ENCODE results near the gene DNAAF9. TPM values are rescaled to one million over a fixed set of nuclear protein-coding genes. Genes with fewer than 3 reads are reported as not detected.

DNAAF9 gene
- total RNA-seq, 1 donor from 2014 or later, result 0.84 TPM

DNA sequence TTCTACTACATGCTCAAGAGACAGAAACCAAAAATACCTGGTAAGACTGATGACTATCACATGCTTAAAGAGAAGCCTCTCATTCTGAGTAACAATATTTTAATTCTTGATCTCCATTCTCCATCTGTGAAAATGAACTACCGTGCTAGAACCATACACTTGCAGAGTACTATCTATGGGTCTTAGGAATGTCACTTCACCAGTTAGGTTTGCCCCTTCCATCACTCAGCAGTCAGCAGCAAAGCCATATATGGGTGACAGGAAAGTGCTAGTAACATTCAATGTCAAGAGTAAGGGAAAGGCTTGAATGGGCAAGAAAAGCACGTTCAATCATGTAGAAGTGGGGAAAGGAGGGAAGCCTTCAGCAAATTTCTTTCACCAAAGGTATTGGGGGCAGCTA lies 2.3 kb downstream of the DNAAF9 start:
- no peak for DNase-seq
- H3K27ac Mint-ChIP-seq, result no peak overlapping the region
- H3K9me3 Mint-ChIP-seq, result no peaks in the 10 kb centered on the region

GRCh38 chr20:3404402-3404801 lies 3.1 kb downstream of the DNAAF9 start:
- Mint-ChIP-seq H3K27ac (no peak overlapping the region), H3K36me3 (ENCODE audit: low read depth) (no peaks in the 10 kb centered on the region), H3K9me3 (no peaks in the 10 kb centered on the region), H3K4me3 (no peak overlapping the region), H3K4me1 (peaks cover 27% of the 10 kb centered on the region), H3K27me3 (peaks cover 29% of the 10 kb centered on the region)
- intact Hi-C loops (cut with micrococcal nuclease), result loop anchor here (10.0 kb wide), 1 partner anchor 530 kb away; the partner anchor contains the start of gene PTPRA
- no peak for DNase-seq

More for the DNA sequence above, 2.3 kb downstream of the DNAAF9 start:
- H3K4me3 Mint-ChIP-seq, result no peak overlapping the region
- H3K27me3 Mint-ChIP-seq, result peaks cover 29% of the 10 kb centered on the region
- H3K36me3 Mint-ChIP-seq (ENCODE audit: low read depth), result no peaks in the 10 kb centered on the region
- peaks cover 30% of the 10 kb centered on the region for H3K4me1 Mint-ChIP-seq
- intact Hi-C loops (cut with micrococcal nuclease), result loop anchor here (10.0 kb wide), 1 partner anchor 530 kb away; the partner anchor contains the start of gene PTPRA

DNA sequence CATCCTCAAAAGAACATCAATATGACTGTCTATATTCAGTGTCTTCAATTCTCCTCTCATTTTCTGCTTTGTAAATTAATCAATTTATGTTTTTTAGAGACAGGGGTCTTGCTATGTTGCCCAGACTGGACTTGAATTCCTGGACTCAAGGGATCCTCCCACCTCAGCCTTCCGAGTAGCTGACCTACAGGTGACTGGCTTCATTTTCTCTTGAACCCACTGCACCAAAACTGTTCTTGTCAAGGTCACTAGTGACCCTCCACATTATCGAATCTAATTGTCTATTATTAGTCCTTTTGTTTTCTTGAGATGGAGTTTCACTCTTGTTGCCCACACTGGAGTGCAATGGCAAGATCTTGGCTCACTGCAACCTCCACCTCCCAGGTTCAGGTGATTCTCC lies 3.7 kb downstream of the DNAAF9 start:
- Mint-ChIP-seq H3K9me3 (no peaks in the 10 kb centered on the region), H3K27me3 (peaks cover 29% of the 10 kb centered on the region), H3K36me3 (ENCODE audit: low read depth) (no peaks in the 10 kb centered on the region), H3K4me3 (no peak overlapping the region), H3K4me1 (peaks cover 25% of the 10 kb centered on the region), H3K27ac (no peak overlapping the region)
- intact Hi-C loops (cut with micrococcal nuclease), result loop anchor here (10.0 kb wide), 1 partner anchor 529 kb away; the partner anchor contains the start of gene PTPRA
- no peak for DNase-seq

- H3K4me1 Mint-ChIP-seq, result peaks cover 17% of the 10 kb centered on the region
- no peaks in the 10 kb centered on the region for H3K9me3 Mint-ChIP-seq
- DNase-seq, result no peak
- H3K27me3 Mint-ChIP-seq, result peaks cover 27% of the 10 kb centered on the region
- intact Hi-C loops (cut with micrococcal nuclease), result loop anchor here (10.0 kb wide), 1 partner anchor 528 kb away; the partner anchor contains the start of gene PTPRA
- no peak overlapping the region for H3K4me3 Mint-ChIP-seq
- no peak overlapping the region for H3K27ac Mint-ChIP-seq
- H3K36me3 Mint-ChIP-seq (ENCODE audit: low read depth), result no peaks in the 10 kb centered on the region
Measured at GRCh38 chr20:3402453-3402852, 5.0 kb downstream of the DNAAF9 start.

GRCh38 chr20:3400260-3401155 lies 7.0 kb downstream of the DNAAF9 start:
- H3K9me3 Mint-ChIP-seq, result peaks cover 4% of the 10 kb centered on the region
- H3K4me3 Mint-ChIP-seq, result no peak overlapping the region
- H3K4me1 Mint-ChIP-seq, result peaks cover 6% of the 10 kb centered on the region
- peaks cover 2% of the 10 kb centered on the region for H3K36me3 Mint-ChIP-seq (ENCODE audit: low read depth)
- no peak for DNase-seq
- no peak overlapping the region for H3K27ac Mint-ChIP-seq
- intact Hi-C loops (cut with micrococcal nuclease), result loop anchor here (10.0 kb wide), 1 partner anchor 526 kb away; the partner anchor contains the start of gene PTPRA
- peaks cover 15% of the 10 kb centered on the region for H3K27me3 Mint-ChIP-seq

DNA sequence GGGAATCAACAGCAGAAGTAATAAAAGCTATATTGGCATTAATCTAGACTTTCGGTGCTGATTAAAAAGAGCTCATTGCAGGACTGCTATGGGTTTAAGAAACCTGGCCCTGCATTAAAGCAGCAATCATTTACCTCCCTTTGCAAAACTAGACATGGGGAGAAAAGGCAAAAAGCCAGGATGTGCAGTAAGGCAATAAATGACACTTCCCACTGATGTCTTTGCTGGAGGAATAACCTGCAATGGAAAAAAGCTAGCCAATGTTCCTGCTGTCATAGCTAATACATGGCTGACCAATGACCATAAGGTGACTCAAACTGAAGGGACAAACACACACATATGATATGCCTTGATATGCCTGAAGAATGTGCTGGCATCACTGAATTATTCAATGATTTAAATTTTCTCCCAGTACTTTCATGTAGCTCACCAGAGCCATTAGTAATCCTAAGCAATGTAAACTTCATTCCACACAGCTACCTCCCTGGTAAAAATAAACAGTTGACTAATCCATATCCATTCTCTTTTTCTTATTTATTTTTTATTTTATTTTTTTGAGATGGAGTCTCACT lies 8.7 kb downstream of the DNAAF9 start:
- intact Hi-C loops (cut with micrococcal nuclease), result no loop called here
- H3K9me3 Mint-ChIP-seq, result peaks cover 4% of the 10 kb centered on the region
- DNase-seq, result no peak
- H3K27me3 Mint-ChIP-seq, result peaks cover 12% of the 10 kb centered on the region
- peaks cover 2% of the 10 kb centered on the region for H3K36me3 Mint-ChIP-seq (ENCODE audit: low read depth)
- no peak overlapping the region for H3K27ac Mint-ChIP-seq
- no peaks in the 10 kb centered on the region for H3K4me1 Mint-ChIP-seq
- no peak overlapping the region for H3K4me3 Mint-ChIP-seq

DNA sequence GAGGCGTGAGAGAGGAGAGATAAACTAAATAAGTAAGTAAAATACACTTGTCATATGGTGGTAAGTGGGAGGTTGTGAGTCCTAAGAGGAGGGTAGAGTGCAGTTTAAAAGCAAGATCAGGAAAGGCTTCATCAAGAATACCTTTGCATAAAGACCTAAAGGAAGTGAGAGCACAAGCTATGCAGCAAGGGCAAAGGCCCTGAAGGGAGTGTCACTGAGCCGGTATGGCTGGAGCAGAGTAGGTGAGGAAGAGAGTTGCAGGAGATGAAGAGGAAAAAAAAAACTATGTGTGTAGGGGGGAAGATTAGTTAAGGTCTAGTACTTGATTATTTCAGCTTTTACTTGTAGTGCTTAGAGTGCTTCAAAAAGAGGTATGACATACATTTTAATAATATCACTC lies 11.0 kb downstream of the DNAAF9 start:
- Mint-ChIP-seq H3K27ac (no peak overlapping the region), H3K36me3 (ENCODE audit: low read depth) (peaks cover 2% of the 10 kb centered on the region), H3K4me3 (no peak overlapping the region), H3K4me1 (no peaks in the 10 kb centered on the region), H3K9me3 (peaks cover 4% of the 10 kb centered on the region), H3K27me3 (no peaks in the 10 kb centered on the region)
- no peak for DNase-seq
- intact Hi-C loops (cut with micrococcal nuclease), result no loop called here

DNA sequence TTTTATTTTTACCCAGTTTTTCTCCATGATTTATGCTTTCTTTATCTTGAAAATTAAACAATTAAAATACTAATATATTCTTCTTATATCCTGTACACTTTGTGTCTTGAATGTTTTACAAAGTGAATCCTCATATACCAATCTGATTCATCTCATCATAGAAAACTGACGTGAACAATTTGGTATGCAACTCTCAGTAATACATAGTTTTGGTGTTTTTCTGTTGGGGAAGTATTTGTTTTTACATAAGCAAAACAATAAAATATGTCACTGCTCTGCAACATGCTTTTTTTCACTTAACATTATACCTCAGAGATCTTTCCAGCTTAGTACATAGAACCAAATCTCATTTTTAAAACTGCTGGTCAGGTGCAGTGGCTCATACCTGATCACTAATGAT lies 14.7 kb downstream of the DNAAF9 start:
- Mint-ChIP-seq H3K4me1 (no peaks in the 10 kb centered on the region), H3K27ac (no peak overlapping the region), H3K36me3 (ENCODE audit: low read depth) (peaks cover 2% of the 10 kb centered on the region), H3K27me3 (no peaks in the 10 kb centered on the region), H3K4me3 (no peak overlapping the region), H3K9me3 (peaks cover 4% of the 10 kb centered on the region)
- intact Hi-C loops (cut with micrococcal nuclease), result no loop called here
- no peak for DNase-seq

GRCh38 chr20:3390759-3391425 lies 16.6 kb downstream of the DNAAF9 start:
- H3K4me1 Mint-ChIP-seq, result no peaks in the 10 kb centered on the region
- DNase-seq, result no peak
- no peak overlapping the region for H3K4me3 Mint-ChIP-seq
- H3K27me3 Mint-ChIP-seq, result peaks cover 7% of the 10 kb centered on the region
- intact Hi-C loops (cut with micrococcal nuclease), result no loop called here
- peaks cover 6% of the 10 kb centered on the region for H3K36me3 Mint-ChIP-seq (ENCODE audit: low read depth)
- no peak overlapping the region for H3K27ac Mint-ChIP-seq
- peaks cover 10% of the 10 kb centered on the region for H3K9me3 Mint-ChIP-seq

DNA sequence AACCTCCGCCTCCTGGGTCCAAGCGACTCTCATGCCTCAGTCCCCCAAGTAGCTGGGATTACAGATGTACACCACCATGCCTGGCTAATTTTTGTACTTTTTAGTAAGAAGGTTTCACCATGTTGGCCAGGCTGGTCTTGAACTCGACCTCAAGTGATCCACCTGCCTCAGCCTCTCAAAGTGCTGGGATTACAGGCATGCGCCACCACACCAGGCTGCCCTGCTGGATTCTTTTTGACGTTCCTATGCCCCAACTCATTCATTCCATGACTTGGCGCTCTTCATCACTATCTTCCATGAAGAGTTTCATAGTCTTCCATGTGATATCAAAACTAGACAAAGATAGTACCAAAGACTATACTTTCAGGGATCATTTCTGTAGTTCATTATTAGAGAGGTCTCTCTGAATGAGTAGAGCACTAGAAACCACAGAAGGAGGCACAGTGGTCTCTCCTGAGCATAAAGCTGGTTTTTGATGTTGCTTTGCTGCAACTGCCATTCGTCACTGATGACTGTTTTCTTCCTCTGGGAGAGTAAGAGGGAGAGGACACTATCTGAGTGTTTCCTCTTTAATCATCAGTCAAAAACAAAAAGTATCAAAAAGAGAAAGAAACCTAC lies 23.5 kb downstream of the DNAAF9 start:
- no peak overlapping the region for H3K4me3 Mint-ChIP-seq
- peaks cover 7% of the 10 kb centered on the region for H3K27me3 Mint-ChIP-seq
- DNase-seq, result no peak
- peaks cover 23% of the 10 kb centered on the region for H3K9me3 Mint-ChIP-seq
- peak overlapping the region; percentile 72 for H3K27ac Mint-ChIP-seq
- H3K4me1 Mint-ChIP-seq, result peaks cover 12% of the 10 kb centered on the region
- intact Hi-C loops (cut with micrococcal nuclease), result loop anchor here (1.0 to 2.0 kb wide), 2 partner anchors 25 to 36 kb away; no protein-coding TSS in a partner anchor
- peaks cover 6% of the 10 kb centered on the region for H3K36me3 Mint-ChIP-seq (ENCODE audit: low read depth)

DNA sequence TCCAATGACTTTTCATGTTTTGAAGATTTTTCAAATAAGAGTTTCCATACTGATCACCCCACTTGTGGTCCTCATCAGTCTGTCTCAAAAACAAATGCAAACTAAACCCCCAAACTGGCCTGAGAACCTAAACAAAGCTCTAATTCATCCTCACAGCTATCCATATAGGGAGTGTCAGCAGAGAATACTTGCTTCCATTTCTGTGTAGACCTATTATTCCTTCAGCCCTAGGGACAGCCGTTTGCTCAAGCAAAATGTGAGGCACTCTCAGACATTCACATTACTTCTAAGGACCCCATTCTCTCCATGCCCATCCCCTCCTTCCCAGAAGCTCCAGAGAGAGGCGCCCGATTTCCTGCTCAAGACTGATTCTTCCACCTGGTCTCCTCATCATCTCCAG lies 24.6 kb downstream of the DNAAF9 start:
- Mint-ChIP-seq H3K36me3 (ENCODE audit: low read depth) (peaks cover 8% of the 10 kb centered on the region), H3K27me3 (peaks cover 7% of the 10 kb centered on the region), H3K27ac (no peak overlapping the region), H3K9me3 (peaks cover 23% of the 10 kb centered on the region), H3K4me1 (peaks cover 12% of the 10 kb centered on the region), H3K4me3 (no peak overlapping the region)
- DNase-seq, result no peak
- intact Hi-C loops (cut with micrococcal nuclease), result no loop called here

DNA sequence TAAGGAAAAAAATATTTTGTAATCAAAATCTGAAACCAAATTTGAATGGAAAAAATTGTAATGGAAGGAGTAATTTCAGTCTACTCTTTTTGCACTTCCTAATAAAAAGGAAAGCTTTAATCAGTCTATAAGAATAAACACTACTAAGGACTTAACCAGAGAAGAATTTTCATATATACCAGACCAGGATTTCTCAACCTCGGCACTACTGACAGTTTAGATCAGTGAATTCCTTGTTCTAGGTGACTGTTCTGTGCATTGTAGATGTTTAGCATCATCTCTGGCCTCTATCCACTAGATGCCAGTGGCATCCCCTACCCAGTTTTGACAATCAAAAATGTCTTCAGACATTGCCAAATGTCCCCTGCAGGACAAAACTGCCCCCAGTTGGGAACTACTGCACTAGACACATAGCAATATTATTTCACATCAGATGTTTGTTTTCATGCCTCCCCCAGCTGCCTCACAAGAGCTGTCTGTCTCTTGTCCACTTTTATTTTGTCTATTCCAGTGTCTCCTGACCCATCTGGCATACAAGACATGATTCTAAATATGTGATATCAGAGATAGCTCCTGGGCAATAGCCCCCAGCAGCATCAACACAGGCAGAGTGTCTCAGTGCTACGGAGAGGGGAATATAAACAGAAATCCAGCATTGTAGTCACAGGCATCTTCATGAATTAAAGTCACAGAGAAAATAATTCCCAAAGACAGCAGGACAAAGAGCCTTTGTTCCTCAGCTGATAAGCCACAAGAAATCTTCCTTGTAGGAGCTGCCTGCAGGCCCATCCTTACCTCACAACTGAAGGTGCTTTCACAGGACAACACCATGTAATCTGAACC lies 27.0 kb downstream of the DNAAF9 start:
- intact Hi-C loops (cut with micrococcal nuclease), result no loop called here
- Mint-ChIP-seq H3K27ac (no peak overlapping the region), H3K9me3 (peaks cover 12% of the 10 kb centered on the region), H3K36me3 (ENCODE audit: low read depth) (peaks cover 2% of the 10 kb centered on the region), H3K4me1 (peaks cover 12% of the 10 kb centered on the region), H3K4me3 (no peak overlapping the region), H3K27me3 (no peaks in the 10 kb centered on the region)
- DNase-seq, result no peak

DNA sequence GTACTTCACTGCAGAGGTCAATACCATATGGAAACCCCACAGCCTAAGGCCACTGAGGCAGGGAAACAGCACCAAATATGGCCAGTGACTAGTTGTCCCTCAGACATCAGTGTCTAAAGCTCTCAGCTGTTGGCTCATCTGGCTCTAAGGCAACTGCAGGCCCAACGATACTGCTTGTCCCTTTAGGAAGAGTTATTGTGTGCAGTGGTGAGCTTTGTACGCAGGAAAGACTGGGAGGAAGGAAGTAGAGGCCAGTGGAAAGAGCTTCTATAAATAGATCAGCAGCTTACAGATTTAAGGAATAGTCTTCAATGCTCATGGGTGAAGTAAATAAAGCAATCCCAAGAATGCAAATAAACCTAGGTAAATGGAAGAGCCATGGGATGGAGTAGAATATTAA lies 29.3 kb downstream of the DNAAF9 start:
- peaks cover 8% of the 10 kb centered on the region for H3K36me3 Mint-ChIP-seq (ENCODE audit: low read depth)
- H3K9me3 Mint-ChIP-seq, result no peaks in the 10 kb centered on the region
- H3K4me3 Mint-ChIP-seq, result no peak overlapping the region
- H3K27ac Mint-ChIP-seq, result no peak overlapping the region
- intact Hi-C loops (cut with micrococcal nuclease), result no loop called here
- no peak for DNase-seq
- no peaks in the 10 kb centered on the region for H3K27me3 Mint-ChIP-seq
- H3K4me1 Mint-ChIP-seq, result no peaks in the 10 kb centered on the region
